EH (cell line): ENCODE data around the gene ATAD3C.
"Not testable (repeated sequence)": the region's sequence is repeated elsewhere in the genome, so short reads cannot be mapped to it uniquely, and the experiment has no call there.

Source experiments
- DNase-seq: peaks from one replicate; pipeline ENCODE4 v3.0.0-alpha.2; 2015; ENCODE audit warnings: low read depth

The ATAD3C gene

GRCh38 chr1:1419363-1419812 is 30.1 kb upstream of the ATAD3C start:
- no peak for DNase-seq

GRCh38 chr1:1419813-1420653 is 29.5 kb upstream of the ATAD3C start:
- peak; percentile 17 for DNase-seq

GRCh38 chr1:1420654-1421141 is 28.8 kb upstream of the ATAD3C start:
- DNase-seq, result no peak

GRCh38 chr1:1421147-1421906 is 28.2 kb upstream of the ATAD3C start, which contains the start of gene ANKRD65:
ANKRD65 (minus strand) TSS chr1:1421276; CDS start chr1:1421005, 271 bp downstream.
- no peak for DNase-seq

GRCh38 chr1:1421907-1422464 is 27.5 kb upstream of the ATAD3C start:
- no peak for DNase-seq

GRCh38 chr1:1422465-1423244 is 26.8 kb upstream of the ATAD3C start:
- DNase-seq, result peak; percentile 70

- DNase-seq, result no peak
These were observed 26.3 kb upstream of the ATAD3C start for GRCh38 chr1:1423245-1423597.

- no peak for DNase-seq
These were observed 24.8 kb upstream of the ATAD3C start for GRCh38 chr1:1424707-1425106.

- DNase-seq, result no peak
These were observed 24.1 kb upstream of the ATAD3C start for GRCh38 chr1:1425426-1425752.

- DNase-seq, result no peak
These were observed 23.6 kb upstream of the ATAD3C start for GRCh38 chr1:1425753-1426495.

- DNase-seq, result no peak
These were observed 22.9 kb upstream of the ATAD3C start for GRCh38 chr1:1426496-1427105.

GRCh38 chr1:1427106-1427819 is 22.2 kb upstream of the ATAD3C start:
- DNase-seq, result peak; percentile 19

GRCh38 chr1:1427820-1428148 is 21.7 kb upstream of the ATAD3C start:
- no peak for DNase-seq

GRCh38 chr1:1428174-1428573 is 21.3 kb upstream of the ATAD3C start:
- DNase-seq, result no peak

- DNase-seq, result not testable (repeated sequence)
These were observed 20.5 kb upstream of the ATAD3C start for GRCh38 chr1:1428967-1429366.

- peak; percentile 28 for DNase-seq
These were observed 19.8 kb upstream of the ATAD3C start for GRCh38 chr1:1429671-1430073.

GRCh38 chr1:1430114-1430982 is 19.1 kb upstream of the ATAD3C start:
- peak; percentile 44 for DNase-seq

GRCh38 chr1:1430992-1431844 is 18.3 kb upstream of the ATAD3C start:
- DNase-seq, result no peak
